GM15510 (cell line): ENCODE data around the gene AFF3.

ENCODE experiments used
- POLR2A ChIP-seq: IDR thresholded peaks from 3 replicates; pipeline ENCODE4 v1.6.1; 2011; ENCODE audit warnings: borderline replicate concordance; ENCODE audit not compliant: insufficient read length; ENCODE audit errors: extremely low read depth

AFF3 gene

DNA sequence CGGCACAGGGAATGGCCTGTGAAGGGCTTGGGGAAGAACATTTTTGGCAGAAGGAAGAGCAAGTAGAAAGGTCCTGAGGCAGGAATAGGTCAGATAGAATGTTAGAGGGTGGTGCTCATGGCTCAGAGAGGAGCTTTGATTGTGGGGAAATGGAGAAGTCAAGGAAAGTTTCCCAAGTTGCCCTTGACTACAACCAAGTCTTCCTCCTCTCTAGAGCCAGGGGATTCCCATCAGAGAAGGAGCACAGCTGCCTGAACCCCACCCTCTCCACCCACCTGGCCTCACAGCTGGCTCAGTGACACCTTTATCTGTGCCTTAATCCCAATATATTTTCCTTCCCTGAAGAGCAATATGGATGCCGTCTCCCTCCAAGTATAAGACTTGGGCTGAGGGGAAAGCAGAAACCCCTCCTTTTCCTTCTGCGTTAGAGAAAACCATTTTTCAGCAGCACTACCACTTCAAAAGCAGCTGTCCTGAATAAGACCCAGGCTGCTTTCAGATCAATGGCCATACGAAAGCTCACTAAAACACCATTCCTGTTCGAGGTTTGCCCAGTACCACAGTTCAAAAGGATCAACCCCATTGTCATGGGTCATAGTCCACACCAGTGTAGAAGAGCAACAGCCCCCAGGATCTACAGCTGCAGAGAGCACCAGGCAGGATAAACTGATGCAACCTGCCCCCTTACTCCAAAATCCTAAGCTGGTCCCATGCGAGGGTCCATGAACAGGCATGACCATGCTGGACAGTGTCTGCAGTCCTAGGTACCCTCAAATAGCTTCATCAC lies 199.6 kb downstream of the AFF3 start:
- TF ChIP-seq POLR2A: no peak

DNA sequence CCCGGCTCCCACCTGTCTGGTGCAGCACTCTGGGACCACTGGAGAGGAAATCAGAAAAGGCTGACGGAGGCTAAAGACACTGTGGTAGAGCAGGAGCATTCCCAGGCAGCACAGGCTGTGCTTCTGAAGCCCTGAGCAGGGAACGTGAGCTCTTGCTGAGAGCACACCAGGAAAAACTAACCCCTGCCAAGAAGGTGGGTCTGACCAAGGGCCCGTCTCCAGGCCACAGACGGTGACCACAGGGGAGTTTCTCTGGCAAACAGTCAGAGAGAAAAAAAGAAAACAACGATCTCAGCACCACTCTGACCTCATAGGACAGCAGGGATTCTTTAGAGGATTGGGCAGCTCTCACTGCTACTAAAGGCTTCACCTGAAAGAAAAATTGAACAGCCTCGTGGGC lies 201.4 kb downstream of the AFF3 start:
- no peak for TF ChIP-seq POLR2A

DNA sequence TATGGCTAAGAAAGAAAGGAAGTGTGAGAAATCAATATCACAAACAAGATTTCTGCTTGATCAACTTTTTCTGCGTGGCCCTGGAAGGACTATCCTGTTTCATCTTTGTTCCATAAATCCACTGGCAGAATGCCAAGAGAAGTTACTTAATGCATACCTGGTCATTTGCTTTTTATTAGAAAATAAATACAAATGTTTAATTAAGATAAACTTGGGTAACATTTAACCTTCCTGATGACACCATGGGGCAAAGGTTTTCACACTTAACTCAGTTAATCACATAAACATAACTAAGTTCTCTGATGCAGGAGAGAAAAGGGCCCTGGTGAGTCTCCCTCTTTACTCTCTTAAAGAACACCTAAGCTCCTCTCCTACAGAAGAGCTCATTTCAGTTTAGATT lies 203.3 kb downstream of the AFF3 start:
- TF ChIP-seq POLR2A: no peak

DNA sequence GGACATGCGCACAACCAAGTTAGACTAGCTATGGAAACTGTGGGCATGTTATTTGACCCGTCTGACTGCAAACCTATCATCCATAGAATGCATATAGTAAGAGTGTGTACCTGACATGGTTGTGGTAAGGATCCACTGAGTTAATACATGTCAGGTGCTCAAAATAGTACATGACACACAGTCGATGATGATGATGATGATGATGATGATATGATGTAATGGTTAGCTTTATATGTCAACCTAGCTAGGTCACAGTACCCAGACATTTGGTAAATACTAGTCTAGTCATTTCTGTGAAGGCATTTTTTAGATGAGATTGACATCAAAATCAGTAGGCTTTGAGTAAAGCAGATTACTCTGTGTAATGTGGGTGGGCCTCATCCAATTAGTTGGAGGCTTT lies 204.1 kb downstream of the AFF3 start:
- no peak for TF ChIP-seq POLR2A

DNA sequence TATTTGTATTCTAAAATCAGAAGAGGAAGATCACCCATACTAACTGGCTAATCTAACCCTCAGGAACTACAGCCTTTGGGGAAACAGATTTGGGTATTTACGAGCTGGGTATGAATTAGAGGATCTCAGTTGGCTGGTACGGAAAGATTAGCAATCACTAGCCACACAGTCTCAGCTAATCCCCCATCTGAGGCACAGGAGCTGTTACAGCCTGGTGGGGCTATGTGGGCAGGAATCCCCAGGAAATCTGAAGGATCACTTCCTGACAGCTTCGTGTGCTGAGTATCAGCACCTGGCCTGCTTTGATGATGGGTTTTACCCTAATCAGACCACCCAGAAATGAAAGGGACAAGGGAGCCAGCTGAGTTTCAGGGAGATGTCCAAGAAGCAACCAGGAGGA lies 206.3 kb downstream of the AFF3 start:
- TF ChIP-seq POLR2A: no peak

DNA sequence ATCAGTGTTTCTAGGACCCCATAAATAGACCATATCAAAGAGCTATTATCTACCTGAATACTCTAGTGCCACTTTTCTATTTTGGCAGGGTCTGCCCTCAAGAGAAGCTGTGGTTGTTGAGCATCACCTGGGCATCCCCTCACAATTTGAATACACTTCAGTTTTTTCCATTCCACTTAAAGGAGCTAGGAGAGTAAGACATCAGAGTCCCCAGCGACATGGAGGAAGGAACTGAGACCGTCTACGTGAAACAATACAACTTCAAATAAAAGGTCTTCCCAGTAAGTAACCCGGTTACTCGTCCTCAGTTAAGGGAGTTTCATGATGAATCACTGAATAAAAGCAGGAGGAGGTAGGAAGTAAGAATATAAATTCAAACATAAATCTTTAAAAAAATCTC lies 206.7 kb downstream of the AFF3 start:
- TF ChIP-seq POLR2A: no peak

DNA sequence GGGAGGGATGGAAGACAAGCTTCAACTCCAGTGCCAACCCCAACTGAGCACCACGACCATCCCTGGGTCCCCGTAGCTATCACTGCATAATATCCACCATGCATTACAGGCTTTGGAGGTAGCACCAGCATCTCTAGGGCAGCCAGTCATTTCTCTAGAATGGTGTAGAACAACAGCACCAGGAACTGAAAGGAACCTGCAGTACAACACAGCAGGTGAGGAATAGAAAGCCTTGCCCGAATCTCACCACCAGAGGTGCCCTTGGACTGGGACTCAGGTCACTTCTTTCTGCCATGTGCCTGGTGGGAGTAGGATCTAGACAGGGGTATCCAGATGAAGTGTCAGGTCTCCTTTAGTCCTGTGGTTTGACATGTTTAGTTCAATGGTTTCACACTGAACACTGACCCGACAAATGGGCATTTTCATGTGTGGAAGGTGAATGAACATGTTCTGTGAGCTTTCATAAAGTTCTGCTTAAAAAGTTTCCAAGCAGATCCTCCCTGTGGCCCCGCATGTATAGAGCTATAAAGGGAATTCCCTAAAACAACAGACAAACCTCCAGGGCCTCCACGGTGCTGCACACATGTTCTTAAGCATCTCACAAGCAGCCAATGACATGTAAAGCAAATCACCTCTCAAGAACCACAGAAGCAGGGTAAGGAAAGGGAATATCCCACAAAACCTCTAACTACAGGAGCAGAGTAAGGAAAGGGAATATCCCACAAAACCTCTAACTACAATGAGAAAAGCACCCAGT lies 208.3 kb downstream of the AFF3 start:
- no peak for TF ChIP-seq POLR2A

DNA sequence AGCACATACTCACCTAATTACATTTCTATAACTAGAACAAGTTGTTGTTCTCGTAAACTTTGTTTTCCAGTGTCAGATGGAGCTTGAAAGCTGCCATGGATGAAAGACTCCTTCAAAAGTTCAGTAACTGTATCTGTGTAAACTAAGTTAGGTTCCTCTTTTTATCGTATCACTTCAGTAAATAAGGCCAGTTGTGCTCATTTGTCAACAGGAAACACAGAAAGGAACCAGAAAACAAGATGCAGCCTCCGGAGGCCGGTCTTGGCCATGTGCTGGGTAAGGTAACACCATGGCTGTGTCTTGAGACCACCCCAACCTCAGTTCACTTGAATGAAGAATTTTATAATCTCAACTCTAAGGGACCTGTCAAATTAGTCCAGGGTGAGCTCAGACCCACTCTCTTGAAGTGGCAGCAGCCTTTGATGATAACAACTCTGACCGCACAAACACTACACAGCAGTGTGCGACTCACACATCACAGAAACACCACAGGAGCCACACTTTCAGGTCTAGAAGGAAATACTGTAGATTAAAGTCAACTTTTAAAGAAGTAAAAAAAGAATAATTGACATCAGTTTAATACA lies 213.8 kb downstream of the AFF3 start:
- no peak for TF ChIP-seq POLR2A

DNA sequence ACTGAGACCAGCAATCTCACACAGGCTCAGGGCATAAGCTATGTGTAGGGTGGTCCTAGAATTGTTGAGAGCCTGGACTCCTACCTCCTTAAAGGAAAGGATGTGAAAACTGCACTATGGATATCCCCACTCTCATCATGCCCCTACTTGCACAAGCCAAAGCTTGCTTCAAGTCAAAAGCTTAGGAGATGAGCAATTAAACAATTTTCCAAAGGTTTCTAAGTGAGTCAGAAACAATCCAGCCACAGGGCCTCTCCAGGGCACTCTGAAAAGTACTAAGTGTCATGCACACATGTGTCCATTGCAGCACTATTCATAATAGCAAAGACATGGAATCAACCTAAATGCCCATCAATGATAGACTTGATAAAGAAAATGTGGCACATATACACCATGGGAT lies 215.4 kb downstream of the AFF3 start:
- no peak for TF ChIP-seq POLR2A

DNA sequence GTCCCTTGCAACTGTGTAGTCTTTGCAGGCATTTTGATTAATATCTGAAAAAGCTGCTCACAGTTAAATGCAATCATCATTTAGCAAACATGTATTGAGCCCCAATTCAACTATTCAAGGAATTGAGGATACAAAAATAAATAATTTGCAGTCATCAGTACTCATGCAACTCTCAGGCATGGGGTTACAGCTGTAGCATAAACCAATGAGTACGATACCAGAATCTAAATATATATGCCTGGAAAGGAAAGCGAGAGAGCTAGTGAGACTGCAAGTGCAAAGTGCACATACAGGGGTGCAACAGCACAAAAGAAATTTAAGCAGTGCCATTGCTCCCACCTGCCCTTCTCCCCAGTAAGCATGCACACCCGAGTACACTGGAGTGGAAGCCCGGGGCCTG lies 216.4 kb downstream of the AFF3 start:
- no peak for TF ChIP-seq POLR2A

DNA sequence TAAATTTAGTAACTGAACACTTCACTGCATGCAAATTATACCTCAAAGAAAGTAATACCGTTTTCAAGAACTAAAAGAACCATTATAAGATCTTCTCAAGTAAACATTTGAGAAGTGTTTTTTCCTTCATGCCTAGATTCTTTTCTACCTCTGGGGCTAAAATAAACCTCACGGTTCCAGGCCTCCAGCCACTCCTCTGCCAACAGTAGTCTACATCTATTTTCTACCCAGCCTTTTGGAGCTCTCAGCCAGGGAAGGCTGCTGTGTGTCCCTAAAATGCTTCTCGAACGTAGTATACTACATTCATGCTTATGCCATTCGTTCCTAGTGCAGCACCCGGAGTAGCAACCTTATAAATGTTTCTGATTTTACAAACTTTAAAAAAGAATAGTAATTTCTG lies 219.7 kb downstream of the AFF3 start:
- no peak for TF ChIP-seq POLR2A

DNA sequence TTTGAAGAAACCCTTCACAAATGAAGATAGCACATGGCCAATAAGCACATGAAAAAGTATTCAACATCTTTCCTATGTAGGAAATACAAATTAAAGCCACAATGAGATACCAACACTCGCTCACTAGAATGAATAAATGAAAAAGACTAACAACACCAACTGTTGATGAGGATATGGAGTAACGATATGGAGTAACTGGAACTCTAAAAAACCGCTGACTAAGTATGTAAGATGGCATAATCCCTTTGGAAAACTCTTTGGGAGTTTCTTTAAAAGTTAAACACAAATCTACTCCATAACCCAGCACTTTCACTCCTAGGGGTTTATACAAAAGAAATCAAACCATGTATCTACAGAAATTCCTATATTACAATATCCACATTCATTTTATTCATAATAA lies 220.5 kb downstream of the AFF3 start:
- TF ChIP-seq POLR2A: no peak

DNA sequence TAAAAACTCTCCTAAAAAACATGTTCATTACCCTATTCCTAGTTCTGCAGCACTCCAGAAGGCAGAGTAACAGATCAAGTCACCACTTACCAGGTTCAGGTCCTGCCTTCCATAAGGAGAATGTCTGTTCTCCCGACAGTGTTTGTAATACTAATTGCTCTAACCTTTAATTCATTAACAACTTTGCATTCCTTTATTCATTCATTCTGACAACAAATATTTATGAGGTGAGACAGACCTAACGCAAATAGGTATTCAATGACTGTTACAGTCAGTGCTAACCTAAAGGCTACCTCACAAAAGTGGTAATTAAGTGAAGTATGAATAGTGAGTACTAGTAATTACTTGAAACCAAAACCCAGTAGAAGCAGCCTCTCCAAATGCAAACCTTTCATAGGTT lies 224.0 kb downstream of the AFF3 start:
- TF ChIP-seq POLR2A: no peak

DNA sequence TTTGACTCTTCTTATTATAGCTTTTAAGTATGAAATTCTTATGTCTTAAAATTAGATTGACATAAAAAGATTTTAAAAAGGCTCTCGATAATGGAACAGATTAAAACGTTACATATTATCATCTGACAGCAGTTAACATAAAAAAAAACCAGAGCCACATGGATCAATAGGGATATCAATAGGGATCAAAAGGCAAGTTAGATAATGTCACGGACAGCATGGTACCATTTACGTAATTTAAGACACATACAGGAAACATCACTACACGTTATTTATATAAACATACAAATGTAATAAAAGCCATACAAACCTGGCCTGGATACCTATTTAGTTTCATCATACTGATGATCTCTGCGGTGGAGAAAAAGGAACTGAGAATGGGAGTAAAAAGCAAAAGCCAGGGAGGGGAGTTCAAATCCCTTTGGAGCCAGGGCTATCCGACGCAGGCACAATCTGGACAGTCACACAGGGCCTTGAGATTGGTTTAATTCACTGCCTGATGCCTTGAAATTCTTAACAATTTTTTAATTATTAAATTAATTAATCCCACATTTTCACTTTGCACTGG lies 227.2 kb downstream of the AFF3 start:
- no peak for TF ChIP-seq POLR2A

DNA sequence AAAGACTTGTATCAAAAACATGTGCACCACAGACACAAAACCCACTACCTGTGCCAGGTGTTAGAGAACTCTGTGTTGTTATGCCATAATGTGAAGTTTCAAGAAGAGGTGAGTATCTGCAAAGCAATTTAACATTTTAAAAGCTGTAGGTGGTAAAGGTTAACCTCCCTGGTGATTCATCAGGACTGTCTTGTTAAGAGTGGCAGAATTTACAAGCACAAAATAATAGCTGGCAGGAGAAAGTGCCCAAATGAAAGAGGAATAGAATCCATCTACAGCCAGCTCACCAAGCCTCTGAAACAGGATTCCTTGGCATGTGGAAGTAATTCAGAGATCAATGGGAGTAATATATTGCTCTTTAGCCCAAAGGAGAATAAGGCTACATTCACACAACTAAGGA lies 230.7 kb downstream of the AFF3 start:
- no peak for TF ChIP-seq POLR2A
